HepG2 (cell line): ENCODE data around the gene PRKAG1. TPM values are rescaled to one million over a fixed set of nuclear protein-coding genes. Genes with fewer than 3 reads are reported as not detected.

Experiments used
- BHLHE40 ChIP-seq: IDR thresholded peaks from 2 replicates; pipeline ENCODE4 v1.6.1; 2011; ENCODE audit warnings: low read length, improper control_type of control experiment
- BRD4 ChIP-seq: sonication (generic); formaldehyde crosslinking; IDR thresholded peaks from 2 replicates; pipeline ENCODE4 v1.4.0; 2020; ENCODE audit warnings: missing genetic modification reagents
- ELF4 ChIP-seq: sonication (generic); formaldehyde crosslinking; IDR thresholded peaks from 2 replicates; pipeline ENCODE4 v1.5.0; 2020; ENCODE audit warnings: missing genetic modification reagents, mild to moderate bottlenecking, moderate library complexity, borderline replicate concordance
- FLYWCH1 ChIP-seq: sonication (generic); formaldehyde crosslinking; IDR thresholded peaks from 2 replicates; pipeline ENCODE4 v1.8.1; 2023; ENCODE audit warnings: mild to moderate bottlenecking, missing genetic modification reagents
- FOXJ3 ChIP-seq: sonication (generic); formaldehyde crosslinking; IDR thresholded peaks from 2 replicates; pipeline ENCODE4 v1.4.0; 2020; ENCODE audit warnings: missing genetic modification reagents, mild to moderate bottlenecking, borderline replicate concordance
- GTF2F1 ChIP-seq: fragments of 150-350 bp; IDR thresholded peaks from 2 replicates; pipeline ENCODE4 v1.6.1; 2014; ENCODE audit warnings: low read length
- HNRNPL ChIP-seq: fragments of 200-400 bp; formaldehyde crosslinking; IDR thresholded peaks from 2 replicates; pipeline ENCODE4 v1.6.1; 2017; ENCODE audit warnings: mild to moderate bottlenecking, low read depth, low read length
- KDM5B ChIP-seq: sonication (generic); formaldehyde crosslinking; IDR thresholded peaks from 2 replicates; pipeline ENCODE4 v1.4.0; 2020; ENCODE audit warnings: missing genetic modification reagents, mild to moderate bottlenecking, borderline replicate concordance
- MBNL3 ChIP-seq: fragments of 250-450 bp; sonication (Bioruptor Pico); conservative IDR thresholded peaks from 2 replicates; pipeline ENCODE4 v1.8.0; 2022; ENCODE audit warnings: mild to moderate bottlenecking, inconsistent platforms
- MIER2 ChIP-seq: IDR thresholded peaks from 2 replicates; pipeline ENCODE4 v1.6.1; 2016; ENCODE audit warnings: missing biosample characterization, missing genetic modification reagents
- NFE2L2 ChIP-seq: fragments of 150-350 bp; IDR thresholded peaks from 2 replicates; pipeline ENCODE4 v1.6.1; 2014; ENCODE audit warnings: low read length
- NFIC ChIP-seq: IDR thresholded peaks from 2 replicates; pipeline ENCODE4 v1.6.1; 2012; ENCODE audit warnings: mild to moderate bottlenecking, low read length, inconsistent platforms
- PAX8 ChIP-seq: sonication (generic); formaldehyde crosslinking; IDR thresholded peaks from 2 replicates; pipeline ENCODE4 v1.8.0; 2022; ENCODE audit warnings: mild to moderate bottlenecking, missing genetic modification reagents, borderline replicate concordance
- RBFOX2 ChIP-seq: fragments of 200-400 bp; formaldehyde crosslinking; IDR thresholded peaks from 2 replicates; pipeline ENCODE4 v1.6.1; 2017; ENCODE audit warnings: low read depth, mild to moderate bottlenecking, low read length
- RBM22 ChIP-seq: fragments of 200-400 bp; formaldehyde crosslinking; optimal IDR thresholded peaks from 2 replicates; pipeline ENCODE3; 2017; ENCODE audit warnings: mild to moderate bottlenecking, low read length, moderate library complexity
- RCOR2 ChIP-seq: IDR thresholded peaks from 2 replicates; pipeline ENCODE4 v1.6.1; 2016; ENCODE audit warnings: missing biosample characterization, missing genetic modification reagents
- RELA ChIP-seq: sonication (generic); formaldehyde crosslinking; IDR thresholded peaks from 2 replicates; pipeline ENCODE4 v1.4.0; 2020; ENCODE audit warnings: missing genetic modification reagents
- RFX3 ChIP-seq: IDR thresholded peaks from 2 replicates; pipeline ENCODE4 v1.6.1; 2016; ENCODE audit warnings: missing biosample characterization, missing genetic modification reagents
- SRF ChIP-seq: IDR thresholded peaks from 2 replicates; pipeline ENCODE4 v1.6.1; 2011; ENCODE audit warnings: mild to moderate bottlenecking, low read depth, low read length, moderate library complexity
- ZNF20 ChIP-seq: sonication (generic); formaldehyde crosslinking; IDR thresholded peaks from 2 replicates; pipeline ENCODE4 v1.4.0; 2020; ENCODE audit warnings: mild to moderate bottlenecking, moderate library complexity, missing genetic modification reagents
- ZNF280B ChIP-seq: sonication (generic); formaldehyde crosslinking; IDR thresholded peaks from 2 replicates; pipeline ENCODE4 v1.5.0; 2020; ENCODE audit warnings: missing genetic modification reagents, mild to moderate bottlenecking, borderline replicate concordance
- ZNF549 ChIP-seq: sonication (generic); formaldehyde crosslinking; IDR thresholded peaks from 2 replicates; pipeline ENCODE4 v1.5.0; 2020; ENCODE audit warnings: missing genetic modification reagents
- ZNF556 ChIP-seq: sonication (generic); formaldehyde crosslinking; IDR thresholded peaks from 2 replicates; pipeline ENCODE4 v1.4.0; 2020; ENCODE audit warnings: mild to moderate bottlenecking, missing genetic modification reagents, borderline replicate concordance
- ZNF768 ChIP-seq: sonication (generic); formaldehyde crosslinking; IDR thresholded peaks from 2 replicates; pipeline ENCODE4 v1.4.0; 2020; ENCODE audit warnings: missing genetic modification reagents
- ZNF782 ChIP-seq: sonication (generic); formaldehyde crosslinking; IDR thresholded peaks from 2 replicates; pipeline ENCODE4 v1.4.0; 2020; ENCODE audit warnings: missing genetic modification reagents, mild to moderate bottlenecking, borderline replicate concordance
- polyA plus RNA-seq, 8 experiments: library from polyadenylated mRNA; depleted of rRNA in 3 of 8; stranded (reverse) in 7 of 8; unstranded in 1 of 8; fragments of >200 nt; fragmentation: Illumina TruSeq in 4 of 8; extraction: Trizol in 4 of 8; gene quantifications; 2 replicates each; pipeline versions ENCODE4 v1.2.1 to v1.2.3, GENCODE V29; 2011 to 2016; ENCODE audit warnings: low read depth in 4 of 8, missing spikeins in 1 of 8, mixed read lengths in 1 of 8; ENCODE audit not compliant: insufficient read depth in 1 of 8
- total RNA-seq, 5 experiments: library from RNA; depleted of rRNA; stranded (reverse); fragments of >200 nt; fragmentation: Illumina TruSeq; extraction: Trizol; gene quantifications; 2 replicates each; pipeline ENCODE4 v1.2.3, GENCODE V29; 2016; ENCODE audit warnings: low read depth in 1 of 5
- TF ChIP-seq, protein P1 (sequence below): sonication (generic); formaldehyde crosslinking; IDR thresholded peaks from 2 replicates; pipeline ENCODE4 v1.4.0; 2020; ENCODE audit warnings: missing genetic modification reagents, mild to moderate bottlenecking, borderline replicate concordance
- TF ChIP-seq, protein P2 (sequence below): sonication (generic); formaldehyde crosslinking; IDR thresholded peaks from 2 replicates; pipeline ENCODE4 v1.5.0; 2020; ENCODE audit warnings: mild to moderate bottlenecking, low read depth, missing genetic modification reagents, borderline replicate concordance

Gene PRKAG1
- total and polyA plus RNA-seq, 2 of the 13 experiments (the other 11 are each of a cell fraction or from before 2014, with no cell fraction given), result 26.1 to 32.8 TPM

- TF ChIP-seq FOXJ3 (CRISPR knock-in tag) (no peak), BHLHE40 (no peak), RELA (CRISPR knock-in tag) (no peak), ZNF280B (CRISPR knock-in tag) (no peak), ZNF782 (CRISPR knock-in tag) (no peak), RFX3 (no peak), BRD4 (CRISPR knock-in tag) (no peak), ZNF20 (no peak), MIER2 (no peak), RCOR2 (CRISPR knock-in tag) (no peak), HNRNPL (no peak), ZNF549 (CRISPR knock-in tag) (no peak), KDM5B (CRISPR knock-in tag) (no peak; the same call in 1 of the 2 replicates), ZNF768 (CRISPR knock-in tag) (no peak; the same call in 1 of the 2 replicates), PAX8 (CRISPR knock-in tag) (no peak), ZNF556 (CRISPR knock-in tag) (no peak), SRF (no peak), GTF2F1 (no peak), FLYWCH1 (CRISPR knock-in tag) (no peak), MBNL3 (no peak), RBM22 (no peak), NFIC (no peak), ELF4 (CRISPR knock-in tag) (no peak), RBFOX2 (0 out of 2 replicates have a peak, but pooled peaks have one; percentile 40), NFE2L2 (no peak)
- TF ChIP-seq, protein P1, sequence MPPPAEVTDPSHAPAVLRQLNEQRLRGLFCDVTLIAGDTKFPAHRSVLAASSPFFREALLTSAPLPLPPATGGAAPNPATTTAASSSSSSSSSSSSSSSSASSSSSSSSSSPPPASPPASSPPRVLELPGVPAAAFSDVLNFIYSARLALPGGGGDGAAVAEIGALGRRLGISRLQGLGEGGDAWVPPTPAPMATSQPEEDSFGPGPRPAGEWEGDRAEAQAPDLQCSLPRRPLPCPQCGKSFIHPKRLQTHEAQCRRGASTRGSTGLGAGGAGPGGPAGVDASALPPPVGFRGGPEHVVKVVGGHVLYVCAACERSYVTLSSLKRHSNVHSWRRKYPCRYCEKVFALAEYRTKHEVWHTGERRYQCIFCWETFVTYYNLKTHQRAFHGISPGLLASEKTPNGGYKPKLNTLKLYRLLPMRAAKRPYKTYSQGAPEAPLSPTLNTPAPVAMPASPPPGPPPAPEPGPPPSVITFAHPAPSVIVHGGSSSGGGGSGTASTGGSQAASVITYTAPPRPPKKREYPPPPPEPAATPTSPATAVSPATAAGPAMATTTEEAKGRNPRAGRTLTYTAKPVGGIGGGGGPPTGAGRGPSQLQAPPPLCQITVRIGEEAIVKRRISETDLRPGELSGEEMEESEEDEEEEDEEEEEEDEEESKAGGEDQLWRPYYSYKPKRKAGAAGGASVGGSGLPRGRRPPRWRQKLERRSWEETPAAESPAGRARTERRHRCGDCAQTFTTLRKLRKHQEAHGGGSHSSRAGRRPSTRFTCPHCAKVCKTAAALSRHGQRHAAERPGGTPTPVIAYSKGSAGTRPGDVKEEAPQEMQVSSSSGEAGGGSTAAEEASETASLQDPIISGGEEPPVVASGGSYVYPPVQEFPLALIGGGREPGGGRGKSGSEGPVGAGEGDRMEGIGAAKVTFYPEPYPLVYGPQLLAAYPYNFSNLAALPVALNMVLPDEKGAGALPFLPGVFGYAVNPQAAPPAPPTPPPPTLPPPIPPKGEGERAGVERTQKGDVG (CRISPR knock-in tag), result no peak
- TF ChIP-seq, protein P2, sequence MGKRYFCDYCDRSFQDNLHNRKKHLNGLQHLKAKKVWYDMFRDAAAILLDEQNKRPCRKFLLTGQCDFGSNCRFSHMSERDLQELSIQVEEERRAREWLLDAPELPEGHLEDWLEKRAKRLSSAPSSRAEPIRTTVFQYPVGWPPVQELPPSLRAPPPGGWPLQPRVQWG (CRISPR knock-in tag), result no peak
Observed at GRCh38 chr12:48996794-48997718, 21.5 kb downstream of the PRKAG1 start (continued).
